ENCODE measurements around the gene PGAP1.

GRCh38 chr2:196854629-196855028, 71.9 kb downstream of the PGAP1 start:
- TF ChIP-seq TAF1 (IDR thresholded peaks at IDR 0.05; ENCODE audit: borderline replicate concordance, insufficient read depth, low read length): no peak
- no peak for TF ChIP-seq REST (IDR thresholded peaks at IDR 0.05; ENCODE audit: insufficient read depth in 1 of 2, low read depth in 2 of 2, low read length in 2 of 2)
- no peak for TF ChIP-seq POLR2AphosphoS5 (IDR thresholded peaks at IDR 0.05; ENCODE audit: low read depth, low read length)
